ENCODE data around the gene ARSA. TPM values are rescaled to one million over a fixed set of nuclear protein-coding genes. Genes with fewer than 3 reads are reported as not detected.

The ARSA gene
- total RNA-seq, 1 experiment from 2014 or later, result 43.8 TPM

GRCh38 chr22:50581950-50582492 lies 45.9 kb downstream of the ARSA start:
- ATAC-seq (no peak), DNase-seq (ENCODE audit: low read depth, low spot score) (no peak)
- POLR2A ChIA-PET, result no interaction called here
- Histone ChIP-seq H3K9me3 (ENCODE audit: control insufficient read depth, insufficient read depth, low read depth, low read length) (no peaks in the 10 kb centered on the region), H3K36me3 (ENCODE audit: control insufficient read depth, insufficient read depth, low read length) (no peaks in the 10 kb centered on the region), H3K27me3 (ENCODE audit: control insufficient read depth, insufficient read depth, low read length) (no peaks in the 10 kb centered on the region), H3K4me3 (ENCODE audit: low read depth in 2 of 2, low read length in 2 of 2) (peak overlapping the region; percentile 67 to 68), H3K4me1 (ENCODE audit: control insufficient read depth, insufficient read depth, low read length) (0 out of 2 replicates have a peak, but pooled peaks cover 2% of the 10 kb centered on the region), H3K27ac (ENCODE audit: low read length) (peak overlapping the region; percentile 86)
- no TSS peak for BruUV-seq (replicated peaks)
- in situ Hi-C loops (cut with HindIII; ENCODE audit: low pct_unique_long_range_greater_than_20kb, low sequenced_read_pairs), result no loop called here
- CTCF ChIA-PET, result no interaction called here
- intact Hi-C loops (cut with micrococcal nuclease; ENCODE audit: unreplicated experiment), result no loop called here
- no peak for TF ChIP-seq TCF7L2 (IDR thresholded peaks at IDR 0.05; ENCODE audit: low read depth, low read length)
- TF ChIP-seq POLR2AphosphoS5 (IDR thresholded peaks at IDR 0.05; ENCODE audit: low read depth, low read length), result no peak
- TF ChIP-seq SIN3A (IDR thresholded peaks at IDR 0.05; ENCODE audit: borderline replicate concordance, insufficient read depth, low read depth, low read length), result no peak
- TF ChIP-seq CTCF (IDR thresholded peaks at IDR 0.05), result no peak
- no peak for TF ChIP-seq REST (IDR thresholded peaks at IDR 0.05; ENCODE audit: insufficient read depth in 1 of 2, low read depth in 2 of 2, low read length in 1 of 2)

GRCh38 chr22:50581031-50581949 lies 46.7 kb downstream of the ARSA start:
- TF ChIP-seq SIN3A (IDR thresholded peaks at IDR 0.05; ENCODE audit: borderline replicate concordance, insufficient read depth, low read depth, low read length), result no peak
- TF ChIP-seq POLR2AphosphoS5 (IDR thresholded peaks at IDR 0.05; ENCODE audit: low read depth, low read length), result no peak
- no peak for TF ChIP-seq REST (IDR thresholded peaks at IDR 0.05; ENCODE audit: insufficient read depth in 1 of 2, low read depth in 2 of 2, low read length in 1 of 2)
- no peak for TF ChIP-seq TCF7L2 (IDR thresholded peaks at IDR 0.05; ENCODE audit: low read depth, low read length)
- TF ChIP-seq CTCF (IDR thresholded peaks at IDR 0.05), result no peak
- in situ Hi-C loops (cut with HindIII; ENCODE audit: low pct_unique_long_range_greater_than_20kb, low sequenced_read_pairs), result no loop called here
- Histone ChIP-seq H3K4me3 (ENCODE audit: low read depth in 2 of 2, low read length in 2 of 2) (peak overlapping the region; percentile 67 to 68), H3K27ac (ENCODE audit: low read length) (peak overlapping the region; percentile 86), H3K36me3 (ENCODE audit: control insufficient read depth, insufficient read depth, low read length) (no peaks in the 10 kb centered on the region), H3K9me3 (ENCODE audit: control insufficient read depth, insufficient read depth, low read depth, low read length) (no peaks in the 10 kb centered on the region), H3K27me3 (ENCODE audit: control insufficient read depth, insufficient read depth, low read length) (no peaks in the 10 kb centered on the region), H3K4me1 (ENCODE audit: control insufficient read depth, insufficient read depth, low read length) (0 out of 2 replicates have a peak, but pooled peaks cover 2% of the 10 kb centered on the region)
- no peak for DNase-seq (ENCODE audit: low read depth, low spot score)
- intact Hi-C loops (cut with micrococcal nuclease; ENCODE audit: unreplicated experiment), result no loop called here
- CTCF ChIA-PET, result no interaction called here
- no TSS peak for BruUV-seq (replicated peaks)
- ATAC-seq, result no peak
- POLR2A ChIA-PET, result no interaction called here
